Glutamatergic neuron (in vitro differentiated cells): Measurements from ENCODE around the gene C2orf80. TPM values are rescaled to one million over a fixed set of nuclear protein-coding genes. Genes with fewer than 3 reads are reported as not detected.
A peak's percentile ranks its signal among the peaks of the same experiment; 100 is the strongest.

Source experiments
- DNase-seq: peaks from one replicate; pipeline ENCODE4 v3.0.0; 2022
- H3K27ac Mint-ChIP-seq: one replicate; pipeline ENCODE4 v1.8.0; 2020; ENCODE audit warnings: mild to moderate bottlenecking, mixed read lengths, inconsistent platforms; ENCODE audit not compliant: unreplicated experiment
- H3K27me3 Mint-ChIP-seq: one replicate; pipeline ENCODE4 v1.8.0; 2020; ENCODE audit warnings: mild to moderate bottlenecking, moderate library complexity, mixed read lengths, inconsistent platforms; ENCODE audit not compliant: unreplicated experiment
- H3K36me3 Mint-ChIP-seq: one replicate; pipeline ENCODE4 v1.8.0; 2020; ENCODE audit warnings: mild to moderate bottlenecking, mixed read lengths, inconsistent platforms; ENCODE audit not compliant: unreplicated experiment
- H3K4me1 Mint-ChIP-seq: one replicate; pipeline ENCODE4 v1.8.0; 2020; ENCODE audit warnings: mild to moderate bottlenecking, low read depth, mixed read lengths, inconsistent platforms; ENCODE audit not compliant: unreplicated experiment
- H3K4me3 Mint-ChIP-seq: one replicate; pipeline ENCODE4 v1.8.0; 2020; ENCODE audit warnings: mild to moderate bottlenecking, mixed read lengths, inconsistent platforms; ENCODE audit not compliant: unreplicated experiment
- H3K9me3 Mint-ChIP-seq: one replicate; pipeline ENCODE4 v1.8.0; 2020; ENCODE audit warnings: mild to moderate bottlenecking, moderate library complexity, mixed read lengths, inconsistent platforms; ENCODE audit not compliant: unreplicated experiment
- CTCF ChIP-seq: fragments of 200-600 bp; sonication (generic); IDR thresholded peaks from one replicate; pipeline ENCODE4 v1.5.0; 2021; ENCODE audit not compliant: partially characterized antibody, unreplicated experiment
- total RNA-seq: library from RNA; stranded (reverse); fragmentation: NEBNext Ultra II Directional; extraction: Animal tissue kit (Norgen Biotek cat#: 25700); gene quantifications from one replicate; pipeline ENCODE4 v1.2.1, GENCODE V29; 2021; ENCODE audit not compliant: unreplicated experiment

The C2orf80 gene
- total RNA-seq, 1 donor from 2014 or later, result not detected

GRCh38 chr2:208207769-208208168 is 17.9 kb upstream of the C2orf80 start:
- Mint-ChIP-seq H3K4me3 (no peak overlapping the region), H3K4me1 (peaks cover 4% of the 10 kb centered on the region), H3K36me3 (no peaks in the 10 kb centered on the region), H3K27ac (no peak overlapping the region), H3K9me3 (no peaks in the 10 kb centered on the region), H3K27me3 (no peaks in the 10 kb centered on the region)
- DNase-seq, result no peak
- no peak for TF ChIP-seq CTCF

GRCh38 chr2:208204166-208204565 is 14.3 kb upstream of the C2orf80 start:
- Mint-ChIP-seq H3K4me1 (no peaks in the 10 kb centered on the region), H3K27me3 (no peaks in the 10 kb centered on the region), H3K36me3 (no peaks in the 10 kb centered on the region), H3K9me3 (peaks cover 1% of the 10 kb centered on the region), H3K27ac (no peak overlapping the region), H3K4me3 (no peak overlapping the region)
- no peak for TF ChIP-seq CTCF
- no peak for DNase-seq

- Mint-ChIP-seq H3K36me3 (no peaks in the 10 kb centered on the region), H3K27ac (no peak overlapping the region), H3K4me3 (no peak overlapping the region), H3K27me3 (no peaks in the 10 kb centered on the region), H3K9me3 (peaks cover 1% of the 10 kb centered on the region), H3K4me1 (peaks cover 4% of the 10 kb centered on the region)
- no peak for TF ChIP-seq CTCF
- DNase-seq, result no peak
These were observed 5.7 kb upstream of the C2orf80 start for GRCh38 chr2:208195531-208195930.

GRCh38 chr2:208192611-208193236 is 2.9 kb upstream of the C2orf80 start:
- Mint-ChIP-seq H3K4me1 (peaks cover 16% of the 10 kb centered on the region), H3K36me3 (no peaks in the 10 kb centered on the region), H3K27ac (no peak overlapping the region), H3K4me3 (no peak overlapping the region), H3K9me3 (peaks cover 4% of the 10 kb centered on the region), H3K27me3 (no peaks in the 10 kb centered on the region)
- TF ChIP-seq CTCF, result no peak
- DNase-seq, result no peak

GRCh38 chr2:208189069-208189809 is 591 bp downstream of the C2orf80 start:
- Mint-ChIP-seq H3K36me3 (no peaks in the 10 kb centered on the region), H3K4me1 (peaks cover 16% of the 10 kb centered on the region), H3K9me3 (peaks cover 4% of the 10 kb centered on the region), H3K27me3 (no peaks in the 10 kb centered on the region), H3K4me3 (no peak overlapping the region), H3K27ac (peak overlapping the region; percentile 38)
- no peak for DNase-seq
- no peak for TF ChIP-seq CTCF
